NT2/D1 (cell line): ENCODE measurements around the gene BCCIP.

ENCODE experiments used
- DNase-seq: peaks from one replicate; pipeline ENCODE4 v3.0.0-alpha.2; 2011; ENCODE audit warnings: low read depth, low spot score
- H3K27me3 ChIP-seq: 2 replicates; pipeline ENCODE4 v1.6.0; 2011; ENCODE audit warnings: mild to moderate bottlenecking; ENCODE audit not compliant: insufficient read length, insufficient read depth
- H3K36me3 ChIP-seq: 2 replicates; pipeline ENCODE4 v1.6.1; 2011; ENCODE audit warnings: mild to moderate bottlenecking, low read length, mixed read lengths; ENCODE audit not compliant: insufficient read depth, insufficient read length
- H3K4me1 ChIP-seq: 2 replicates; pipeline ENCODE4 v1.5.1; 2011; ENCODE audit not compliant: insufficient read depth, insufficient read length
- H3K4me3 ChIP-seq: 2 replicates; pipeline ENCODE4 v1.5.1; 2011; ENCODE audit warnings: low read depth; ENCODE audit not compliant: insufficient read length
- H3K9ac ChIP-seq: 2 replicates; pipeline ENCODE4 v1.6.0; 2011; ENCODE audit warnings: low read depth; ENCODE audit not compliant: insufficient read length
- H3K9me3 ChIP-seq: 2 replicates; pipeline ENCODE4 v1.5.1; 2011; ENCODE audit warnings: mild to moderate bottlenecking, low read length; ENCODE audit not compliant: insufficient read depth
- SUZ12 ChIP-seq: IDR thresholded peaks from 2 replicates; pipeline ENCODE4 v1.6.1; 2011; ENCODE audit not compliant: insufficient read length, insufficient read depth; ENCODE audit errors: extremely low read depth
- YY1 ChIP-seq: IDR thresholded peaks from 2 replicates; pipeline ENCODE4 v1.6.1; 2011; ENCODE audit not compliant: insufficient read length, insufficient read depth
- ZNF274 ChIP-seq: IDR thresholded peaks from 2 replicates; pipeline ENCODE4 v1.6.1; 2011; ENCODE audit warnings: mild to moderate bottlenecking, low read depth, low read length

The BCCIP gene

GRCh38 chr10:125788156-125789034 lies 35.0 kb upstream of the BCCIP start:
- H3K4me3 ChIP-seq: no peak overlapping the region
- TF ChIP-seq ZNF274: no peak
- no peak for TF ChIP-seq YY1
- no peak for TF ChIP-seq SUZ12
- H3K27me3 ChIP-seq: no peaks in the 10 kb centered on the region
- no peaks in the 10 kb centered on the region for H3K4me1 ChIP-seq
- H3K36me3 ChIP-seq: peaks cover 30% of the 10 kb centered on the region
- no peaks in the 10 kb centered on the region for H3K9me3 ChIP-seq
- no peak overlapping the region for H3K9ac ChIP-seq
- no peak for DNase-seq

GRCh38 chr10:125792342-125793300 lies 30.7 kb upstream of the BCCIP start:
- no peak overlapping the region for H3K9ac ChIP-seq
- peaks cover 65% of the 10 kb centered on the region for H3K36me3 ChIP-seq
- H3K4me3 ChIP-seq: no peak overlapping the region
- H3K9me3 ChIP-seq: no peaks in the 10 kb centered on the region
- DNase-seq: no peak
- no peaks in the 10 kb centered on the region for H3K27me3 ChIP-seq
- no peak for TF ChIP-seq SUZ12
- no peak for TF ChIP-seq YY1
- TF ChIP-seq ZNF274: no peak
- no peaks in the 10 kb centered on the region for H3K4me1 ChIP-seq

GRCh38 chr10:125795128-125795527 lies 28.2 kb upstream of the BCCIP start:
- H3K27me3 ChIP-seq: no peaks in the 10 kb centered on the region
- peaks cover 60% of the 10 kb centered on the region for H3K36me3 ChIP-seq
- no peak overlapping the region for H3K9ac ChIP-seq
- no peaks in the 10 kb centered on the region for H3K9me3 ChIP-seq
- DNase-seq: no peak
- H3K4me3 ChIP-seq: no peak overlapping the region
- no peak for TF ChIP-seq SUZ12
- no peak for TF ChIP-seq YY1
- no peak for TF ChIP-seq ZNF274
- H3K4me1 ChIP-seq: no peaks in the 10 kb centered on the region

GRCh38 chr10:125795637-125796190 lies 27.6 kb upstream of the BCCIP start:
- no peak for DNase-seq
- Histone ChIP-seq H3K9me3 (no peaks in the 10 kb centered on the region), H3K36me3 (peaks cover 60% of the 10 kb centered on the region), H3K4me1 (no peaks in the 10 kb centered on the region), H3K4me3 (no peak overlapping the region), H3K27me3 (no peaks in the 10 kb centered on the region), H3K9ac (no peak overlapping the region)
- TF ChIP-seq ZNF274: no peak
- TF ChIP-seq YY1: no peak
- no peak for TF ChIP-seq SUZ12

GRCh38 chr10:125797424-125797823 lies 25.9 kb upstream of the BCCIP start:
- Histone ChIP-seq H3K9me3 (no peaks in the 10 kb centered on the region), H3K27me3 (no peaks in the 10 kb centered on the region), H3K36me3 (peaks cover 58% of the 10 kb centered on the region), H3K4me3 (no peak overlapping the region), H3K4me1 (no peaks in the 10 kb centered on the region), H3K9ac (no peak overlapping the region)
- DNase-seq: no peak
- TF ChIP-seq SUZ12 (no peak), YY1 (no peak), ZNF274 (no peak)

GRCh38 chr10:125797994-125798662 lies 25.2 kb upstream of the BCCIP start:
- H3K9ac ChIP-seq: no peak overlapping the region
- peaks cover 59% of the 10 kb centered on the region for H3K36me3 ChIP-seq
- no peak overlapping the region for H3K4me3 ChIP-seq
- no peaks in the 10 kb centered on the region for H3K4me1 ChIP-seq
- H3K27me3 ChIP-seq: no peaks in the 10 kb centered on the region
- TF ChIP-seq ZNF274: no peak
- no peak for TF ChIP-seq YY1
- TF ChIP-seq SUZ12: no peak
- no peak for DNase-seq
- H3K9me3 ChIP-seq: no peaks in the 10 kb centered on the region
